GM19467 (cell line): Measurements from ENCODE around the gene SNTB2.

Source experiments
- ATAC-seq: cut with Tn5 transposase; IDR thresholded peaks from one replicate; pipeline ENCODE4 v1.9.1; 2021; ENCODE audit warnings: mild to moderate bottlenecking, moderate library complexity; ENCODE audit not compliant: unreplicated experiment

SNTB2 gene

GRCh38 chr16:69315486-69316311, 128.7 kb downstream of the SNTB2 start:
- no peak for ATAC-seq

- no peak for ATAC-seq
Measured at GRCh38 chr16:69316595-69317034, 129.7 kb downstream of the SNTB2 start.

GRCh38 chr16:69318177-69318910, 131.4 kb downstream of the SNTB2 start:
- no peak for ATAC-seq

GRCh38 chr16:69318911-69319289, 131.9 kb downstream of the SNTB2 start:
- no peak for ATAC-seq

GRCh38 chr16:69319381-69319780, 132.4 kb downstream of the SNTB2 start:
- ATAC-seq: no peak

GRCh38 chr16:69319826-69320739, 133.1 kb downstream of the SNTB2 start:
- no peak for ATAC-seq

- no peak for ATAC-seq
Measured at GRCh38 chr16:69320740-69321073, 133.7 kb downstream of the SNTB2 start.

- no peak for ATAC-seq
Measured at GRCh38 chr16:69321080-69321479, 134.1 kb downstream of the SNTB2 start.

- ATAC-seq: no peak
Measured at GRCh38 chr16:69322343-69322742, 135.4 kb downstream of the SNTB2 start.

- no peak for ATAC-seq
Measured at GRCh38 chr16:69323415-69323814, 136.5 kb downstream of the SNTB2 start.

GRCh38 chr16:69324013-69324531, 137.1 kb downstream of the SNTB2 start:
- ATAC-seq: no peak

GRCh38 chr16:69324585-69325253, 137.8 kb downstream of the SNTB2 start:
- ATAC-seq: no peak

GRCh38 chr16:69325784-69326171, 138.8 kb downstream of the SNTB2 start:
- no peak for ATAC-seq

GRCh38 chr16:69326172-69326873, 139.4 kb downstream of the SNTB2 start:
- ATAC-seq: no peak

- ATAC-seq: no peak
Measured at GRCh38 chr16:69327585-69328310, 140.8 kb downstream of the SNTB2 start.

- no peak for ATAC-seq
Measured at GRCh38 chr16:69328854-69329316, 141.9 kb downstream of the SNTB2 start.

GRCh38 chr16:69329369-69330285, 142.7 kb downstream of the SNTB2 start:
- ATAC-seq: peak; percentile 29
